Activated CD4-positive, alpha-beta memory T cell treated with anti-CD3 and anti-CD28 coated beads, Interleukin-2, amount 10 ng/mL, durations not matched to agents 7 days and 5 days (primary cell): ENCODE data around the gene TYK2. TPM values are rescaled to one million over a fixed set of nuclear protein-coding genes. Genes with fewer than 3 reads are reported as not detected.
"Not testable (repeated sequence)": the region's sequence is repeated elsewhere in the genome, so short reads cannot be mapped to it uniquely, and the experiment has no call there.

Experiments
- CTCF ChIA-PET: fragments of 350-600 bp; sonication (Branson Sonifier 250); formaldehyde crosslinking; loops from one replicate; lab custom pipeline; 2021; ENCODE audit warnings: antibody characterized with exemption, inconsistent platforms; lab: Charles Lee
- POLR2A ChIA-PET: fragments of 350-600 bp; sonication (Branson Sonifier 250); formaldehyde crosslinking; loops from one replicate; lab custom pipeline; 2021; ENCODE audit warnings: antibody characterized with exemption; lab: Charles Lee
- DNase-seq: peaks from one replicate; pipeline ENCODE4 v3.0.0-alpha.2; 2020
- H3K27ac Mint-ChIP-seq: one replicate; pipeline ENCODE4 v1.8.0; 2021; ENCODE audit warnings: mild to moderate bottlenecking, mixed read lengths
- H3K27me3 Mint-ChIP-seq: one replicate; pipeline ENCODE4 v1.8.0; 2021; ENCODE audit warnings: mixed read lengths
- H3K36me3 Mint-ChIP-seq: one replicate; pipeline ENCODE4 v1.8.0; 2021; ENCODE audit warnings: low read depth, mixed read lengths
- H3K4me1 Mint-ChIP-seq: one replicate; pipeline ENCODE4 v1.8.0; 2021; ENCODE audit warnings: mixed read lengths
- H3K4me3 Mint-ChIP-seq: one replicate; pipeline ENCODE4 v1.8.0; 2021; ENCODE audit warnings: mild to moderate bottlenecking, mixed read lengths
- H3K9me3 Mint-ChIP-seq: one replicate; pipeline ENCODE4 v1.8.0; 2021; ENCODE audit warnings: mixed read lengths
- total RNA-seq, 2 experiments: library from RNA; stranded (reverse); gene quantifications; one replicate each; pipeline ENCODE4 v1.2.3, GENCODE V29; 2021

Gene TYK2
- total RNA-seq, 2 experiments from 2014 or later = 226 to 243 TPM

GRCh38 chr19:10343495-10343894 is 36.9 kb downstream of the TYK2 start:
- no peak overlapping the region for H3K4me3 Mint-ChIP-seq
- no peaks in the 10 kb centered on the region for H3K9me3 Mint-ChIP-seq

GRCh38 chr19:10339977-10340376 is 40.4 kb downstream of the TYK2 start:
- Mint-ChIP-seq H3K27ac (peak overlapping the region; percentile 93), H3K9me3 (no peaks in the 10 kb centered on the region), H3K27me3 (no peaks in the 10 kb centered on the region), H3K4me3 (peak overlapping the region; percentile 99), H3K4me1 (peaks cover 35% of the 10 kb centered on the region), H3K36me3 (peaks cover 19% of the 10 kb centered on the region)
- no peak for DNase-seq
- POLR2A ChIA-PET = interaction anchor here (0.7 to 1.8 kb wide), 4 partner anchors 12 to 69 kb away, joined by 3 to 10 read pairs (median 3); partner anchors contain the start of gene ICAM1
- CTCF ChIA-PET = interaction anchor here (1.0 to 1.5 kb wide), 2 partner anchors 49 to 70 kb away, joined by 5 to 6 read pairs; no protein-coding TSS in a partner anchor

More at GRCh38 chr19:10343495-10343894, 36.9 kb downstream of the TYK2 start:
- no peak overlapping the region for H3K27ac Mint-ChIP-seq
- H3K4me1 Mint-ChIP-seq = peaks cover 21% of the 10 kb centered on the region
- ChIA-PET CTCF (interaction anchor here (1.3 to 1.5 kb wide), 2 partner anchors 74 to 85 kb away, joined by 4 read pairs; no protein-coding TSS in a partner anchor), POLR2A (interaction anchor here (0.7 to 2.1 kb wide), 4 partner anchors 10 to 53 kb away, joined by 3 to 8 read pairs (median 4); partner anchors contain the start of genes RAVER1 and TYK2)
- H3K36me3 Mint-ChIP-seq = peaks cover 6% of the 10 kb centered on the region
- H3K27me3 Mint-ChIP-seq = no peaks in the 10 kb centered on the region
- DNase-seq = no peak

GRCh38 chr19:10339380-10339960 is 40.9 kb downstream of the TYK2 start, which contains the start of gene ICAM3:
Gene ICAM3, minus strand, starts transcription at chr19:10339624. Its CDS starts 10 bp downstream, at chr19:10339614.
- peak within 1 kb of the TSS; percentile 93 for H3K27ac Mint-ChIP-seq
- H3K4me3 Mint-ChIP-seq = peak within 1 kb of the TSS; percentile 99
- no peaks in the 10 kb centered on the region for H3K27me3 Mint-ChIP-seq
- H3K36me3 Mint-ChIP-seq = peaks cover 24% of the 10 kb centered on the region
- H3K9me3 Mint-ChIP-seq = no peaks in the 10 kb centered on the region
- H3K4me1 Mint-ChIP-seq = peaks cover 38% of the 10 kb centered on the region
- ChIA-PET CTCF (interaction anchor here (1.5 kb wide), 1 partner anchor 49 kb away, joined by 5 read pairs; no protein-coding TSS in a partner anchor), POLR2A (interaction anchor here (1.1 to 1.8 kb wide), 2 partner anchors 11 to 69 kb away, joined by 3 to 10 read pairs; partner anchors contain the start of gene ICAM1)
- peak; percentile 80 for DNase-seq

- Mint-ChIP-seq H3K9me3 (no peaks in the 10 kb centered on the region), H3K36me3 (peaks cover 29% of the 10 kb centered on the region), H3K27ac (peak overlapping the region; percentile 93), H3K4me1 (peaks cover 43% of the 10 kb centered on the region), H3K27me3 (no peaks in the 10 kb centered on the region), H3K4me3 (peak overlapping the region; percentile 99)
- DNase-seq = no peak
- POLR2A ChIA-PET = no interaction called here
- CTCF ChIA-PET = interaction anchor here (1.0 kb wide), 2 partner anchors 28 to 50 kb away, joined by 3 to 4 read pairs; no protein-coding TSS in a partner anchor
Observed at GRCh38 chr19:10338940-10339339, 41.4 kb downstream of the TYK2 start.

- not testable (repeated sequence) for DNase-seq, H3K27ac Mint-ChIP-seq, H3K27me3 Mint-ChIP-seq, H3K9me3 Mint-ChIP-seq, H3K4me3 Mint-ChIP-seq
- POLR2A ChIA-PET = interaction anchor here (1.3 kb wide), 1 partner anchor 21 kb away, joined by 3 read pairs; the partner anchor contains the start of gene FDX2
- Mint-ChIP-seq H3K36me3 (peaks cover 44% of the 10 kb centered on the region), H3K4me1 (peaks cover 61% of the 10 kb centered on the region)
- CTCF ChIA-PET = interaction anchor here (0.7 to 1.5 kb wide), 2 partner anchors 52 to 123 kb away, joined by 3 to 4 read pairs; no protein-coding TSS in a partner anchor
Observed at GRCh38 chr19:10336725-10337124, 43.6 kb downstream of the TYK2 start.

- Mint-ChIP-seq H3K36me3 (peaks cover 44% of the 10 kb centered on the region), H3K4me1 (peaks cover 59% of the 10 kb centered on the region), H3K4me3 (no peak overlapping the region)
Observed at GRCh38 chr19:10335352-10335985, 44.9 kb downstream of the TYK2 start.

GRCh38 chr19:10334588-10335351 is 45.6 kb downstream of the TYK2 start:
- ChIA-PET POLR2A (interaction anchor here (1.1 to 3.4 kb wide), 8 partner anchors 10 to 83 kb away, joined by 3 to 36 read pairs (median 4); partner anchors contain the start of genes ICAM1, ICAM5 and TYK2), CTCF (interaction anchor here (1.5 kb wide), 1 partner anchor 56 kb away, joined by 3 read pairs; no protein-coding TSS in a partner anchor)
- Mint-ChIP-seq H3K27me3 (no peaks in the 10 kb centered on the region), H3K4me3 (no peak overlapping the region), H3K4me1 (peaks cover 56% of the 10 kb centered on the region), H3K27ac (no peak overlapping the region), H3K9me3 (no peaks in the 10 kb centered on the region), H3K36me3 (peaks cover 48% of the 10 kb centered on the region)
- peak; percentile 55 for DNase-seq

More at GRCh38 chr19:10335352-10335985, 44.9 kb downstream of the TYK2 start:
- no peaks in the 10 kb centered on the region for H3K9me3 Mint-ChIP-seq
- no peak overlapping the region for H3K27ac Mint-ChIP-seq
- H3K27me3 Mint-ChIP-seq = no peaks in the 10 kb centered on the region
- DNase-seq = no peak
- ChIA-PET CTCF (interaction anchor here (1.5 kb wide), 1 partner anchor 53 kb away, joined by 3 read pairs; no protein-coding TSS in a partner anchor), POLR2A (no interaction called here)

- DNase-seq = no peak
- peaks cover 50% of the 10 kb centered on the region for H3K36me3 Mint-ChIP-seq
- H3K9me3 Mint-ChIP-seq = no peaks in the 10 kb centered on the region
- peak overlapping the region; percentile 84 for H3K4me3 Mint-ChIP-seq
- CTCF ChIA-PET = interaction anchor here (0.6 to 3.3 kb wide), 8 partner anchors 9 to 75 kb away, joined by 3 to 23 read pairs (median 4); partner anchors contain the start of genes ICAM1 and TYK2
- peak overlapping the region; percentile 90 for H3K27ac Mint-ChIP-seq
- POLR2A ChIA-PET = interaction anchor here (0.7 to 3.4 kb wide), 17 partner anchors 8 to 230 kb away, joined by 3 to 36 read pairs (median 4); partner anchors contain the start of genes CDC37, DNMT1, ICAM1 and ICAM4
- H3K4me1 Mint-ChIP-seq = peaks cover 48% of the 10 kb centered on the region
- H3K27me3 Mint-ChIP-seq = no peaks in the 10 kb centered on the region
Observed at GRCh38 chr19:10333758-10334587, 46.4 kb downstream of the TYK2 start.

GRCh38 chr19:10332965-10333757 is 47.2 kb downstream of the TYK2 start, which contains the start of gene RAVER1:
Gene RAVER1, minus strand, starts transcription at chr19:10333529. Its CDS starts 22 bp downstream, at chr19:10333507.
- peak; percentile 98 for DNase-seq
- CTCF ChIA-PET = interaction anchor here (0.6 to 3.3 kb wide), 9 partner anchors 9 to 74 kb away, joined by 3 to 23 read pairs (median 3); partner anchors contain the start of genes ICAM1 and TYK2
- no peaks in the 10 kb centered on the region for H3K27me3 Mint-ChIP-seq
- peak within 1 kb of the TSS; percentile 84 for H3K4me3 Mint-ChIP-seq
- H3K9me3 Mint-ChIP-seq = no peaks in the 10 kb centered on the region
- peaks cover 43% of the 10 kb centered on the region for H3K36me3 Mint-ChIP-seq
- POLR2A ChIA-PET = interaction anchor here (0.7 to 3.4 kb wide), 16 partner anchors 8 to 229 kb away, joined by 3 to 36 read pairs (median 4); partner anchors contain the start of genes CDC37, DNMT1, ICAM1 and ICAM4
- H3K27ac Mint-ChIP-seq = peak within 1 kb of the TSS; percentile 90
- peaks cover 40% of the 10 kb centered on the region for H3K4me1 Mint-ChIP-seq

- ChIA-PET CTCF (interaction anchor here (1.0 to 3.3 kb wide), 5 partner anchors 56 to 526 kb away, joined by 3 to 23 read pairs (median 3); partner anchors contain the start of gene ICAM1), POLR2A (interaction anchor here (1.0 to 3.4 kb wide), 8 partner anchors 7 to 229 kb away, joined by 3 to 36 read pairs (median 8); partner anchors contain the start of genes ICAM1, ICAM4 and TYK2)
- no peak for DNase-seq
- Mint-ChIP-seq H3K27ac (peak overlapping the region; percentile 90), H3K4me3 (peak overlapping the region; percentile 84), H3K36me3 (peaks cover 49% of the 10 kb centered on the region), H3K27me3 (no peaks in the 10 kb centered on the region), H3K4me1 (peaks cover 38% of the 10 kb centered on the region), H3K9me3 (no peaks in the 10 kb centered on the region)
Observed at GRCh38 chr19:10332158-10332964, 48.0 kb downstream of the TYK2 start.
